Measurements from ENCODE around the gene FRMD4A.

GRCh38 chr10:13960603-13961002 is 370.1 kb downstream of the FRMD4A start:
- TF ChIP-seq RAD21 (IDR thresholded peaks at IDR 0.05; ENCODE audit: low read length) (no peak), MEF2A (IDR thresholded peaks at IDR 0.05; ENCODE audit: borderline replicate concordance, low read depth) (no peak)
